SKM-1 (cell line): Measurements from ENCODE around the gene GPATCH1.
"Not testable (repeated sequence)": the region's sequence is repeated elsewhere in the genome, so short reads cannot be mapped to it uniquely, and the experiment has no call there.

Experiments
- DNase-seq: peaks from one replicate; lab custom pipeline; 2025; ENCODE audit not compliant: unreplicated experiment; lab: John Stamatoyannopoulos, UW

The GPATCH1 gene

DNA sequence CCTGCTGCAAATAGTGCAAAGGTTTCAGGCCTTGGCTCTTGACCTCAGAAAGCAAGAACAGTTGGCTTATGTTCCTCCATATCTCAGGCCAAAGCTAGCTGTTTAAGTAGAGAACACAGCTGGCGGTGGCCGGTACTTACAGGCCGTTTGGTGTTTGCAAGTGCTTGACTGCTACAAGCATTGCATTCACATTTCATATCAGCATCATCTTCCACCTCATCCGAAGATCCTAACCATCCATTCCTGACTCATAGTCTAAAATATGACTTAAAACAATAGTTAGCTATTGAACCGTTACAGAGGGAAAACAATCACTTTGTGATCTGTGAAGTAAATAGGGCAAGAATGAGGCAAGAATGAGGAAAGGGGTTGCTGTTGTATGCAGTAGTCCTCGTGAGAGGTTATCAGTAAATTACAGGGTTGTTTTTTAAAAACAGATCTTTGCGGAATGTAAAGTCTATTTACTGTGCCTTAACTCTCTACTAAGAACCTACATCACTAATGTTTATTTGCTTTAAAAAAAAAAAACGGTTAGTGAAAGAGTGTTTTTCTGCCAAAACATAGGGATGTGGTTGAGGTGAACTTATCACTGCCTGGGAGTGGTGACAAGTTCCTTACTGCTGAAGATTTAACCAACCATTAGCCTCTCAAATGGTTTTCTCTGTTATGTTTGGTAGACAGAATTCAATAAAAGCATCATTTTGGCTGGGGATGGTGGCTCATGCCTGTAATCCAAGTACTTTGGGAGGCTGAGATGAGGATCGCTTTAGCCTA lies 29.3 kb downstream of the GPATCH1 start:
- DNase-seq: no peak

GRCh38 chr19:33111587-33111986 lies 30.6 kb downstream of the GPATCH1 start:
- no peak for DNase-seq

DNA sequence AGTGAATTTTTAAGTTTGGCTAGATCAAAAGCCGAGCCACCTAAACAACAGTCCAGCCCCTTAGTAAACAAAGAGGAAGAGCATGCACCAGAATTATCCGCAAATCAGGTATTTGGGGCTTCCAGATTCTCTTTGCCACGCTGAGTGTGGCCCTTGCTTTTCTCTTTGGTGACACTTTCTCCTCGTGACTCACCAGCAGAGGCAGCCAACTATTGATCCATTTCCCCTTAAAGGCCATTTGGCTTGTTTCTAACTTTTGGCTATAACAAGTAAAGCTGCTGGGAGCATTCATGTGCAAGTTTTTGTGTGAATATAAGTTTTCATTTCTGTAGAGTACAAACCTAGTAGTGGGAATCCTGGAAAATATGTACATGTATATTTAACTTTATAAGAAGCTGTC lies 33.3 kb downstream of the GPATCH1 start:
- no peak for DNase-seq

- no peak for DNase-seq
Observed at GRCh38 chr19:33117501-33117900, 36.5 kb downstream of the GPATCH1 start.

GRCh38 chr19:33118643-33119042 lies 37.7 kb downstream of the GPATCH1 start:
- no peak for DNase-seq

GRCh38 chr19:33124207-33125098 lies 43.5 kb downstream of the GPATCH1 start:
- DNase-seq: no peak

GRCh38 chr19:33125929-33126388 lies 45.0 kb downstream of the GPATCH1 start:
- DNase-seq: peak; percentile 68

DNA sequence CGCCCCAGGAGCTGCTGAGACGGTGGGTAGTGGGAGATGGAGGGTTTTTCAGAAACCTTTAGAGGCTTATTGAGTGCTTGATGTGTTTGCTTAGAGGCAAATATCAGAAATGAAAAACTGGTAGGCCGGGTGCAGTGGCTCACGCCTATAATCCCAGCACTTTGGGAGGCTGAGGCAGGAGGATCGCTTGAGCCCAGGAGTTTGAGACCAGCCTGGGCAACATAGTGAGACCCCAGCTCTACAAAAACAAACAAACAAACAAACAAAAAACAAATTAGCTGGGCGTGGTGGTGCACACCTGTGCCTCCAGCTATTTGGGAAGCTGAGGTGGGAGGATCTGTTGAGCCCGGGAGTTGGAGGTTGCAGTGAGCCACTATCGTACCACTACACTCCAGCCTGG lies 45.7 kb downstream of the GPATCH1 start:
- DNase-seq: not testable (repeated sequence)

DNA sequence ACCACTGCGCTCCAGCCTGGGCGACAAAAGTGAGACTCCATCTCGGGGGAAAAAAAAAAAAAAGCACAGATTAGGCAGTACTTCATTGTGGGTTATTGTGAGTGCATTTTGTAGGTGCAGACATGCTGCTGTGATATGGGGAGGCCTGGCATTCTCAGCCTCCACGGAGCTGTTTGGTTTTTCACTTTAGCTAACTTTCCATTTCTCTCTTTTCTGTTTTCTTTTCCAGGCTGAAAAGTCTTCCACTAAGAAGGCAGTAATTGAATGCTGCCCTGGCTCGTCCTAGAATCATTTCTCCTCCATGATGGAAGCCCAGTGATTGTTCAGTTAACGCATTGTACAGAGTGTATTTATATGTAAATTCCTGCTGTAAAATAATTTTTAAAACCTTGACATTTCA lies 48.9 kb downstream of the GPATCH1 start:
- no peak for DNase-seq

- no peak for DNase-seq
Observed at GRCh38 chr19:33130433-33130832, 49.5 kb downstream of the GPATCH1 start.

DNA sequence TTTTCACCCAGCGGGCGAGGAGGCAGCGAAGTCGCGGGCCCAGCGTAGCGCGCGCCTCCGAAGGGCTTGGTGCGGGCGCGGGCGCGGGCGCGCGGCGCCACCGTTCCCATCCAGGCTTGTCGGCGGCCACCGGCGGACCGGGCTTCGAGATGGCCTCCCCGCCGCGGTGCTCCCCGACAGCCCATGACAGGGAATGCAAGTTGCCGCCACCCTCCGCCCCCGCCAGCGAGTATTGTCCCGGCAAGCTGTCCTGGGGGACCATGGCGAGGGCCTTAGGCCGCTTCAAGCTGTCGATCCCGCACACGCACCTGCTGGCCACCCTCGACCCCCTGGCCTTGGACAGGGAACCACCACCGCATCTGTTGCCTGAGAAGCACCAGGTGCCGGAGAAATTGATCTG lies 51.0 kb downstream of the GPATCH1 start, which contains the start of gene WDR88:
Gene WDR88 (plus strand): TSS at position 94 of the 400 bp plus-strand sequence. CDS start 56 bp downstream, at position 150.
- DNase-seq: no peak

DNA sequence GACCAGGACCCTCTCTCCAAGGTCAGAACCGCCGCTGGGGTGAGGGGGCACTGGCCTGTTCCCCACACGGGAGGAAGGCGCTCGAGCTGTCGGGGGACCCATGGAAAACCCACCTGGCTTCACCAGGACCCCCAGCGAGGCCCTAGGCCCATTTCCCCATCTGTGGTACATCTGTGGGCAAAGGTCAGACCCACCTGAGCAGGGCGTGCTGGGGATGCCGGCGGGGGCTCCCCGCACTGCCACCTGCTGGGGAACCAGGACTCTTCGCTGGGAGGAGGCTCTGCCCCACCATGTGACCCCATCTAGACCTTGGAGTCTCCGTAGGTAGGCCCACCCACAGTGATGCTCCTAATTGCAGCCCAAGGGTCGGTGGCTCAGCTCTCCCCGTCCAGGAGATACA lies 51.4 kb downstream of the GPATCH1 start:
- no peak for DNase-seq

GRCh38 chr19:33133438-33134031 lies 52.6 kb downstream of the GPATCH1 start:
- no peak for DNase-seq

DNA sequence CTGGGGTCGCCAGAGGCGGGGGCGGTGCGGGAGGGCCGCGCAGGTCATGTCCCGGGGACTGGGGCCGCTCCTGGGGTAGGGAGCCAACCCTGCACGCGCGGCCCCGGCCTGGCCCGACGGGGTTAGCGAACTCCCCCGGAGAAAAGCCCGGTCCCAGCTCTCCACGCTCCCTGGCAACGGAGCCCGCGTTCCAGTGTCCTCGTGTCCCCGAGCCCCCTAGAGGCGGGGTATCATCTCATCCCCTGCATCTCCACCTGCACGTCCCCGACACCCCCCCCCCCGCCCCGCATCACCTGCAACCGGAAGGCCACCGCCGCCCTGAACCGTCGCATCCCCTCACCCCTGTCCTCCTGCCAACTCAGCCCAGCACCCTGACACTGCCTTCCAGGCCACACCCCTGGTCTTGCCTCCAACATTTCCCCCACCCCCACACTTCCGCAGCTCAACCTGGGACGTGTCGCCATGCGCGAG lies 53.6 kb downstream of the GPATCH1 start:
- DNase-seq: no peak

DNA sequence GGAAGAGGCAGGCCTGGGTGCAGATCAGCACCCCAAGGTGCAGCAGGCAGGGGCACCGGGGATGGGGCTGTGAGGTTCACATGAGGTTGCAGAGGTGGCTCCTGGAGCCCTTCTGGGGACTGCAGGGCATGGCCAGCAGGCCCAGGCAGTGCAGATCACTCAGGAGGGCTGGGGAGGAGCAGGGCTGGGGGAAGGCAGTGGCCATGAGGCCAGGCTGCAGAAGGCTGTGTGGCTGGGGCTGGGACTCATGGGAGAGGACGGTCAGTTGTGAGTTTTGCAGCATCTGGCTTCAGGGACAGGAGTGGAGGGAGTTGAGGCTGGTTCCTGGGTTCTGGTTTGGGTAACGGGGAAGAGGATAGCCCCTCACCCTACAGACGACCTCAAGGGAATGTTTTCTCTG lies 58.2 kb downstream of the GPATCH1 start:
- DNase-seq: no peak

DNA sequence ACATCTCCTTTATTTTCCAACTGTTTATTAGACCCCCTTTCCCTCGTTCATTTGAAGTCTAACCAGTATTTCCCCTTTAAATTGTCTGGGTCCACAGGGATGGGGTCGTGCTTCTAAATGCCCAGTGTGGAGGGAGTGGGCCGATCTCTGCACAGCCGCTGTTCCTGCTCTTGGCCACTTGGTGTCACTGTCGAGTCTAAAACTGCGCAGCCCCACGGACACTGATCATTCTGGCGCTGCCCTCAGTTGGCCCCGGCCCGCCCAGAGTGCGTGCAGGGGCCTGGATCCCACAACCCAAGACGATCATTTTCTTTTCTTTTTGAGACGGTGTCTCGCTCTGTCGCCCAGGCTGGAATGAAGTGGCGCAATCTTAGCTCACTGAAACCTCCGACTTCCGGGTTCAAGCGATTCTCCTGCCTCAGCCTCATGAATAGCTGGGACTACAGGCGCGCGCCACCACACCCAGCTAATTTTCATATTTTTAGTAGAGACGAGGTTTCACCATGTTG lies 63.0 kb downstream of the GPATCH1 start:
- peak; percentile 55 for DNase-seq

DNA sequence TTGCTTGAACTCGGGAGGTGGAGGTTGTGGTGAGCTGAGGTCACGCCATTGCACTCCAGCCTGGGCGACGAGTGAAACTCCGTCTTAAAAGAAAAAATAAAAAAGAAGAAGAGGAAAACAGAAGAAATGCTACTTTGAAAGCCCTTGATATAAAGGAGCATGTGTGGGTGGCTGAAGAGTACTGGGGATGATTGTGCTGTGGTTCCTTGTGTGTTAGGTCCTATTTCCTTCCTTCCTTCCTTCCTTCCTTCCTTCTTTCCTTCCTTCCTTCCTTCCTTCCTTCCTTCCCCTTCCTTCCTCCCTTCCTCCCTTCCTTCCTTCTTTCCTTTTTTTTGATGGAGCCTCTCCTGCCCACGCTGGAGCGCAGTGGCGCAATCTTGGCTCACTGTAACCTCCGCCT lies 65.2 kb downstream of the GPATCH1 start:
- DNase-seq: no peak

- no peak for DNase-seq
Observed at GRCh38 chr19:33147538-33147937, 66.6 kb downstream of the GPATCH1 start.

- no peak for DNase-seq
Observed at GRCh38 chr19:33150852-33151518, 70.0 kb downstream of the GPATCH1 start.

DNA sequence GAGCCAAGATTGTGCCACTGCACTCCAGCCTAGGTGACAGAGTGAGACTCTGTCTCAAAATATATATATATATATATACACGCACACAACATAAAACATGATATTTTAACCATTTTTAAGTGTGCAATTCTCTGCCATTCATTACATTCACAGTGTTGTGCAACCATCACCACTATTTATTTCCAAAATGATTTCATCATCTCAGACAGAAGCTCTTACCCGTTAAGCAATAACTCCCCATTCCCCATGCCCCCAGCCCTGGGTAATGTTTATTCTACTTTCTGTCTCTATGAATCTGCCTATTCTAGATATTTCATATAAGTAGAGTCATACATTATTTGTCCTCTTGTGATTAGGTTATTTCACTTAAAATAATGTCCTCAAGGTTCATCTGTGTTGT lies 71.2 kb downstream of the GPATCH1 start:
- peak; percentile 49 for DNase-seq

DNA sequence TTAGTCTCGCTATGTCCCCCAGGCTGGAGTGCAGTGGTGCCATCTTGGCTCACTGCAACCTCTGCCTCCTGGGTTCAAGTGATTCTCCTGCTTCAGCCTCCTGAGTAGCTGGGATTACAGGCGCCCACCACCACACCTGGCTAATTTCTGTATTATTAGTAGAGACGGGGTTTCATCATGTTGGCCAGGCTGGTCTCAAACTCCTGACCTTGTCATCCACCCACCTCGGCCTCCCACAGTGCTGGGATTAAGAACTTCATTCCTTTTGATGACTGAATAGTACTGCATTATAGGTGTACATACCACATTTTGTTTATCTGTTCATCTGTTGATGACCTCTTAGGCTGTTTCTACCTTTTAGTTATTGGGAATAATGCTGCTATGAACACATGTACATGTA lies 71.6 kb downstream of the GPATCH1 start:
- not testable (repeated sequence) for DNase-seq
